ENCODE data around the gene LSP1.
"Not testable (repeated sequence)": the region's sequence is repeated elsewhere in the genome, so short reads cannot be mapped to it uniquely, and the experiment has no call there.

LSP1 gene

GRCh38 chr11:1864831-1865665 lies 12.2 kb downstream of the LSP1 start:
- no peak for DNase-seq (ENCODE audit: low read depth)

DNA sequence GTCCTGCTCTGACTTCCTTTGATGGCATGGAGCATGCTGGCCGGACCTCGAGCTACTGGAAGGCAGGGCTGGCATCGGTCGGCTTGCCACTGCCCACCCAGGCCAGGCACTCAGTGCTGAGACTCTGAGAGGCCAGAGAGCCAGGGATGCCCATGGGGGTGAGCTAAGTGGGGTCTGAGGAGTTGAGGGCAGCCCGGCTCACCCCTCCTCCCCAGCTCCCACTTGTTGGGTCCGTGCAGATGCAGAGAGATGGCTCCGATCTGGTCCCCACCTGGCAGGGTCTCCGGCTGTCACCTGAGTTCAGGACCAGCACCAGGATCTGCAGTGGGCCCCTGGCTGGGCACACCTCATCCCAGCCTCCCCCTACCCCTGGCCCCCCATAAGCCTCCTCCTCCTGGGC lies 13.3 kb downstream of the LSP1 start:
- DNase-seq (ENCODE audit: low read depth) = no peak

DNA sequence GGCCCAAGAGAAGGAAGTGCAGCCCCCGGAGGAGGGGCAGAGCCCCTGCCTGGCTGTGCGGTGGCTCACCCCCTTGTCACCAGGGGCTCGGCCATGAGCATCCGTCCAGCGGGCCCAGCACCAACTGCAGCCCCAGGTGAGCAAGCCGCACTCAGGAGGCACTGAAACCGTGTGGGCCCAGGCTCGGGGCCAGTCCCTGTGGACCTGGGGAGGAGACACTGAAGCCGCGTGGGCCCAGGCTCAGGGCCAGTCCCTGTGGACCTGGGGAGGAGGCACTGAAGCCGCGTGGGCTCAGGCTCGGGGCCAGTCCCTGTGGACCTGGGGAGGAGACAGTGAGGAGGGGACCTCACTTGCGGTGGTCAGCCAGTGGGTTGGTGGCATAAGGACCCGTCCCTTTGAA lies 13.9 kb downstream of the LSP1 start:
- no peak for DNase-seq (ENCODE audit: low read depth)

DNA sequence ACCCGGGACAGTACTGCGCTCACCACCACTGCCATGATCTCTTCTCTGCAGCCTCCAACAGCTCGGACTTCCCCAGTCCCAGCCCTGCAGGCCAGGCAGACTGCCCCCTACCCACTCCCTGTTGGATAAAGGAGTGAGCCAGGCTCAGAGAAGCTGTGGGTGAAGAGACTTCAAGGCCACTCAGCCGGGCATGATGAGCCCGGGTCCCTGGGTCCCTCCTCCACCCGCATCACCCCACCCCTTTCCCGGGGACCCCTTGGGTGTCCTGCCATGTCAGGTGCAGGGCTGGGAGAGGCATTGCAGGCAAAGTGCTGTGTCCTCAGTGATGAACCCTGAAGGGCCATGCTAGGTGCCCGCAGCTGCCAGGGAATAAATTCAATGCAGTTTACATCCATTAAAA lies 14.5 kb downstream of the LSP1 start:
- DNase-seq (ENCODE audit: low read depth) = no peak

- no peak for DNase-seq (ENCODE audit: low read depth)
These were observed 15.3 kb downstream of the LSP1 start for GRCh38 chr11:1868056-1868635.

DNA sequence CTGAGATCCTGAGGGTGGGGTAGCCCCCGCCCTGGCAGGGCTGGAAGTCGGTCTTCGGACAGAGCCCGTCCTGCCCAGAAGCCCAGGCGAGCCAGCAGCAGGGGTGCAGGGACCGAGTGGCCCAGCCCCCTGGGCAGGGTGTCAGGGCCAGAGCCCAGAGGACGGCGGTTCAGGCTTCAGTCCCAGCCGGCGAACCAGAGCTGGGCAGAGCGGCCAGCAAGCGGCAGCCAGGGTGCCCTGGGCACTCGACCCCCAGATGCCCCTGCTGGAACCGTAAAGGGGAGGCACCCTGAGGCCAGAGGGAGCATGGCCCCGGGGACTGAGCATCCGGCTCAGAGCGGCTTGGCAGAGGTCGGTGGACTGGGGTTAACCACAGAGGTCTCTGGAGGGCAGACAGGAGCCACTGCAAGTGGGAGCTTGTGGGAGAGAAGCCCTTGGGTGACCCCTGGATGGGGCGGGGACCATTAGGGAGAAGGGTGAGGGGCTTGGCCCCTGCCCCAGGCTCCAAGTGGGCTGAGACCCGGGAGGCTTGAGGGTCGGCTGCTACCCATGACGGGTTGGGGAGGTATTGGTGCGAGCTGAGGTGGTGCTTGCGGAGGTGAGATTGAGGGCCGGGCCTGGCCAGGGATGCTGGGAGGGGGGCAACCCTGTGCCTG lies 15.9 kb downstream of the LSP1 start:
- DNase-seq (ENCODE audit: low read depth) = no peak

- no peak for DNase-seq (ENCODE audit: low read depth)
These were observed 16.8 kb downstream of the LSP1 start for GRCh38 chr11:1869427-1870325.

DNA sequence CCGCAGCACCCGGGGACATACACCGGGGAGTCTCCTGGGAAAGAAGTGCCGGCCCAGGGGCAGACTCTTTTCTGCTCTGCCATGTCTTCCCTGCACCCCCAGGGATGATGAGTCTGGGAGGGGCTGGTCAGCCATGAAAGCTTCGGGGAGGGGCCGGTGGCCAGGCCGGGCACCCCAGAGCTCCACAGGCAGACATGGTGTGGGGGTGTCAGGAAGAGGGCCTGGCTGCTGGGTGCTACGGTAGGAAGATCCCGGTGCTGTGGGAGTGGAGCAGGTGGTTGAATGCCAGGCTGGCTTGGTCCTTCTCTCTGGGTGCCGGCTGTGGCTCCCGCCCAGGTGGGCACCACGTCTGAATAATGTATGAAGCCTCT lies 17.4 kb downstream of the LSP1 start:
- DNase-seq (ENCODE audit: low read depth) = no peak

DNA sequence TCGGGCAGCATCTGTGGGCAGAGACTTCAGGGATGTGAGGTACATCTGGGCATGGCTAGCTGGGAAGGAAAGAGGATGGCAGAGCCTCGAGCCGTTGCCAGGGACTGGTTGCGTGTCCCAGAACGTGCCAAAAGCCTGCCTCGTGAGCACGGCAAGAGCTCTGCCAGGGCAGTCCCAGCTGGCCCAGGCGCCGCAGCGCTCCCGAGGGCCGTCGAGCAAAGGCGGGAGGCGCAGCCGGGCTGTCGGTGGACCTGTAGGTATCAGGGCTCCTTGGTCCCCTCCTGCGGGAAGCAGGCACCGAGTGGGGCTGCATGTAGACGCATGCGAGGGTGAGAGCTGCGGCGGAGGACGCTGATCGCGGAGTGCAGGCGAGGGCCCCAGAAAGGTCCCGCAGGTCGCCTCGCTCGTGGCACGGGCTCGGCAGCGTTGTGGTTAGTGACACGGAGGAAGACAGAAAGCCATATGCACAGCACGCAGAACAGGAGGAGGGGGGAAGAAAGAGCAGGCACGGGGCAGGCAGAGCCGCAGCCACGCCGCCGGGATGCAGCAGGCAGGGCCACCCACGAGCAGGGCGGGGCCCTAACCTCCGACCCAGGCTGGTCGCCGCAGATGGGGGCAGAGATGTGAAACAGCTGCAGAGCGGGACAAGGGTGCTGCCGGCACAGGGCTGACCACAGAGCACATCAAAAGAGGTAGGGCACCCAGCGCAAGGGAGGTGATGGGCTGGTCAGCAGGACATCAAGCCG lies 18.0 kb downstream of the LSP1 start:
- DNase-seq (ENCODE audit: low read depth) = no peak

- no peak for DNase-seq (ENCODE audit: low read depth)
These were observed 18.6 kb downstream of the LSP1 start for GRCh38 chr11:1871531-1871930.

- no peak for DNase-seq (ENCODE audit: low read depth)
These were observed 19.5 kb downstream of the LSP1 start for GRCh38 chr11:1872267-1872985.

DNA sequence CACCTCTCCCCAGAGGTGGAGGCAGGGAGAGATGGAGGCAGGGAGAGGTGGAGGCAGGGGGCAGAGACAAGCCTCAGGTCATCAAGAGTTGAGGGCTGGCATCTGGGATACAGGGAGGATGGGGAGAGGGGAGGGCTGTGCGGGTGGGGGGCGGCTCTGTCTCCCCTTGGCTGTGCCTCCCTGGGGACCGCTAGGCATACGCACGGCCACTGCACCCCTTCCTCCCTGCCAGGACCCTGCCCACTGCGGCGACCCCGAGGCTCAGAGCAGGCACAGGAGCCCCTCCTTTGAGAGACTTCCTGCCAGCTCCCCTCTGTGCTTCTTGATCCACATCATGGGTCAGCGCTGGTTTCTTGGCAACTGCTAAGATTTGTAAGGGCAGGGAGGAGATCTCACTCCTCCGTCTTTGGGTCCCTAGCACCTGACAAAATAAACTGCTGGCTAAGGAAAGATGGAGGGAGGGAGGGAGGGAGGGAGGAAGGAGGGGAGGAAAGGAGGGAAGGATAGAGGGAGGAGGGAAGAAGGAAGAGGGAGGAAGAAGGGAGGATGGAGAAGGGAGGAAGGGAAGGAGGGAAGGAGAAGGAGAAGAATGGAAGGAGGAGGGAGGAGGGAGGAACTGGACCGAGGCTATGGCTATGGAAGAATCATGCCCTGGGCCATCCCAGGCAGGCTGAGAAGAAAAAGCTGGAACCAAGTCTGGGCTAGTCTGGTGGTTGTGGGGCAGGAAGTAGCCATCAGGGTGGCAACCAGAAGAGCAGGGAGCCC lies 20.3 kb downstream of the LSP1 start:
- DNase-seq (ENCODE audit: low read depth) = no peak

DNA sequence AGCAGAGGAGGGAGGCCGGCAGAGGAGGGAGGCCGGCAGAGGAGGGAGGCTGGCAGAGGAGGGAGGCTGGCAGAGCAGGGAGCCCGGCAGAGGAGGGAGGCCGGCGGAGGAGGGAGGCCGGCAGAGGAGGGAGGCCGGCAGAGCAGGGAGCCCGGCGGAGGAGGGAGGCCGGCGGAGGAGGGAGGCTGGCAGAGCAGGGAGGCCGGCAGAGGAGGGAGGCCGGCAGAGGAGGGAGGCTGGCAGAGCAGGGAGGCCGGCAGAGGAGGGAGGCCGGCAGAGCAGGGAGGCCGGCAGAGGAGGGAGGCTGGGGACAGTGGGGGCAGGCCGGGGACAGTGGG lies 20.9 kb downstream of the LSP1 start:
- not testable (repeated sequence) for DNase-seq (ENCODE audit: low read depth)

- not testable (repeated sequence) for DNase-seq (ENCODE audit: low read depth)
These were observed 21.7 kb downstream of the LSP1 start for GRCh38 chr11:1874441-1875092.

GRCh38 chr11:1875093-1875850 lies 22.4 kb downstream of the LSP1 start:
- DNase-seq (ENCODE audit: low read depth) = no peak

DNA sequence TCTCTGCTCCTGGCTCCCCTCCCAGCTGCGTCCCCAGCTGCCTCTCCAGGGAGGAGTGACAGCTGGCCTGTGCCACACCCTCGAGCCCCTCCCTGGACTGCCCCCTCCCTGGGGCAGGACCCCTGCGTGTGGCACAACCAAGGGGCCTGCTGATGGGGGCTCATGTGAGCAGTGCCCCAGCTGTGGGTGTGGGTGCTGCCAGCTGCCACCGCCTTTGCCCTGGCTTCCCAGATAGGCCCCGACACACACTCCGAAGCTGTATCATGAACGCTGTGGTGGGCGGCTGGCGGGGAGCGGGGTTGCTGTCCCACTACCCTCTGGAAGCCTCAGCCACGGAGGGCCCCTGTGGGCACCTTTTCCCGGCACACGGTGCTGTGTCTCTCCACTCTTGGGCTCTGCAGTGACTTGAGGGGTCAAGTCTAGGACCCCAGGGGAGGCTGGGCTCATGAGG lies 23.0 kb downstream of the LSP1 start:
- not testable (repeated sequence) for DNase-seq (ENCODE audit: low read depth)

DNA sequence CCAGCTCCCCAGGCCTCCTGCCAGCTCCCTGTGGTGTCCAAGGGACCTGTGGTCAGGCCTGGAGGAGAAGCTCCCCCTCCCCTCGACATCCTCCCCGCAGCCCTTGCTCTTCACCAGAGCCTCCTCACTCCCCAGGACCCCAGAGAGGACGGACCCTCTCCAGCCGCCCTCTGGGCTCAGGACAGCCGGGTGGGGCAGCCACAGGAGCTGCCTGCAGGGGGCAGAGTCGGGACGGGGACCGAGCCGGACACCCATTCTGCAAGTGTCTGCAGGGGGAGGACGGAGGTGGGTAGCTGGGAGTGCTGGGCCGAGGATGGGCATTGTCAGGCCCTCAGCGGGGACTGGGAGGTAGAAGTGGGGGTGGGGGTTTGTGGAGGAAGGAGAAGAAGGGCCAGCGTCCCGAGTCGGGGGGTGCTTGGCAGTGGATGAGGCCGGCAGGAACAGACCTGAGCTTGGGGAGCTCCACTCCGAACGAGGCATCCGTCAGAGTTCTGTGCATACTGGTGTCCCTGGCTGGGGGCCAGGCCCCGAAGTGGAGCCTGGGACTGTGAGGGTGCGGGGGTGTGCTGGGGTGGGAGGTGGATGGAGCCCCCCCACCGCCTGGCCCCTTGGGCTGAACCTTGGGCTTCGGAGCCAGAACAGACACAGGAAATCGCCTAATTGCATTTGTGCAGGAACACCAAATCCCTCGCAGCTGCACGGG lies 23.6 kb downstream of the LSP1 start:
- no peak for DNase-seq (ENCODE audit: low read depth)
